Hindlimb muscle (tissue), 1 donor: ENCODE results near the gene PPIA. TPM values are rescaled to one million over a fixed set of nuclear protein-coding genes. Genes with fewer than 3 reads are reported as not detected.

Experiments
- DNase-seq: peaks from one replicate; pipeline ENCODE4 v3.0.0-alpha.2; 2013
- polyA plus RNA-seq: library from polyadenylated mRNA; unstranded; fragments of 120-200 nt; gene quantifications from one replicate; pipeline ENCODE4 v1.2.1, GENCODE V29; 2013; ENCODE audit not compliant: insufficient read length

The PPIA gene
- polyA plus RNA-seq, result 647 TPM

GRCh38 chr7:44796504-44797328 is at the start of gene PPIA:
Gene PPIA (plus strand): TSS chr7:44796681. CDS start chr7:44796725, 44 bp downstream.
- DNase-seq, result peak; percentile 99

DNA sequence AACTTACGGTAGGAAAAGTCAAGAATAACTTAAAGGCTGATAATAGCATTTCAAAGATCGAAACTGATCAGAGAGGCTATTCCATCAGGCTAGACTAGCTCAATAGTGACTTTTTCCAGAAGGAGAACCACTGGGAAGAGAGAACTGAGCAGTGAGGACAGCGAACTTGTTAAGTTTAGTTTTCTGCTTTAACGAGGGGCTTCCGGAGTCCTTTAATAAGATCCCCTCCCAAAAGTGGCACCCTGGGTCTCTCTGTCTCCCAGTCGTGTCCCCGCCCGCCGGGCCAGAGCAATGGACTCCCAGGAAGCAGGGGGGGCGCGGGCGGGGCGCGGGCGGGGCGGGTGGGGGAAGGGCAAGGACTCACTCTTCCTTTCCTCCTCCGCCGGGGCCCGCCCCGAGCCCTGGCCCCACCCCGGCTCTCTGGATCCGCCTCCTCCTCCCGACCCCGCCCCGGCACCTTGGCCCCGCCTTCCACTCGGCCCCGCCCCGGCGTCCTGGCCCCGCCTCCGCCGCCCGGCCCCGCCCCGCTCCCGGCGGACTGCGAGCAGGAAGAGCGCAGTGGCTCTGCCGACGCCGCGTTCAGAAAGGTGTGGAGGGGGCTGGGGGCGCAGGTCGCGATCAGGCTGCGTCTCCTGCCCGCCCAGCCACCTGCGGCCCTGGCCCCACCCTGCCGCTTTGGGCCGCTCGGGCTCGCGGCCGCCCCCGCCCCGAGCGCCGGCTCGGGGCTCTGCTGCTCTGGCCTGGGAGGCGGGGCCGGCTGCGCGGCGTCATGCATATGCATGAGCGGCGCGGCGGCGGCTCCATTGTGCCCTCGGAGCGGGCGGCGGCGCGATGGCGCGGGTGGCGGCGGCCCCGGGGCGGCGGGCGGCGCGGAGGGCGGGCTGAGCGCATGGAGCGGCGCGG is 48.2 kb upstream of the PPIA start, which contains the start of gene ZMIZ2:
ZMIZ2 (plus strand) TSS at position 803 of the 903 bp plus-strand sequence. CDS start 7,403 bp downstream, outside the sequence.
- DNase-seq, result peak; percentile 91

DNA sequence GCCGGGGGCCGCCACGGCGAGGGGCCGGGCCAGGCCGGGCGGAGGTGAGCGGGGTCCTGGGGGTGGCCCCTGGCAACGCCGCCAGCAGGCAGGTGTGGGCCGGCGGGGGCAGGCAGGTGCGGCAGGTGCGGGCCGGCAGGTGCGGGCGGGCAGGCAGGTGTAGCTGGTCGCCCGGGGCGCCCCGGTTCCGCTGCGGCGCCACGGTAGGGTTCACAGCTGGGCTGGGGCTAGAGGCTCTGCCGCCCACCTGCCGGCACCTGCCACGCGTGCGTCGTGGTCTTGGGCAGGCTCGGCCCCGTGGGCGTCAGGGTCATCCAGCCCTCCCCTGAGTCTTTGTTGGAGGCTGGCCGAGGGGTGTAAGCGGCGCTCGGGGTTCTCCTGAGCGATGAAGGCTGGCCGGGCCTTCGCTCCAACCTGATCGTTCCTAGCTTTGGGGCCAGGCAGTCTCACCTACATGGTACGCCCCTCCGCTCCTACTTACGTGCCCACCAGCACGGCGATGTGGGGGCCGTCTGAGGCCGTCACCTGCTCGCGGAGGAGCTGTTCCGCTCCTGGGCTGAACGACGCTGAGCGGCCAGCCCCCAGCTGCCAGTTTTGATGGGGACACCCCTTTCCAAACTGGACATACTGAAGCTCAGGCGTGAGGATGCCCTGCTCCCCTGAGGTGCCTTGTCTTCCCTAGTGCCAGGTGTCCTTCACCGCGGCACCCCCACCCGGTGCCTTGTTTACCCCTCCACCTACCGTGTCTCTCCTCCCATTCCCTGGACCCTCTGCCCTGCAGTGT is 47.3 kb upstream of the PPIA start:
- no peak for DNase-seq

GRCh38 chr7:44749992-44750391 is 46.5 kb upstream of the PPIA start:
- no peak for DNase-seq

DNA sequence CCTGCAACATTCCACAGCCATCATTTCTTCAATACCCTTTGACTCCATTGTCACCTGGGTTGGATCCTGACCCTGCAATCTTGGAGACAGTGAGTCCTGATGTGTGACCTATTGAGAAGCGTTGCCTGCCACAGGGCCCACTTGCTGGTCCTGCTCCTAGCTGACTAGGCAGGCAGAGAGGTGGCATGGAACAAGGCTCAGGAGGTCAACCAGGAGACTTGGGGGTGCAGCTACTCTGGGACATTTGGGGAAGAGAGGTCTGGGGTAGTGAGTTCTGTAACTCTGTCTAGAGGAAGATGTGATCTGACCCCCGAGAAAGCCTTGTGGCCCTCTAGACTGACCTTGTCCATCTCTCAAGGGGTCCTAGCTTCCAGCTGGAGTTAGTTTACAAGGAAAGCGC is 46.1 kb upstream of the PPIA start:
- DNase-seq, result no peak

- DNase-seq, result no peak
Measured at GRCh38 chr7:44750921-44751571, 45.4 kb upstream of the PPIA start.

GRCh38 chr7:44752822-44753221 is 43.7 kb upstream of the PPIA start:
- DNase-seq, result no peak

GRCh38 chr7:44754802-44755697 is 41.4 kb upstream of the PPIA start:
- no peak for DNase-seq

GRCh38 chr7:44755698-44756627 is 40.5 kb upstream of the PPIA start:
- no peak for DNase-seq

GRCh38 chr7:44756904-44757303 is 39.6 kb upstream of the PPIA start:
- no peak for DNase-seq

GRCh38 chr7:44757311-44757710 is 39.2 kb upstream of the PPIA start:
- peak; percentile 82 for DNase-seq

- DNase-seq, result no peak
Measured at GRCh38 chr7:44757739-44758138, 38.7 kb upstream of the PPIA start.

DNA sequence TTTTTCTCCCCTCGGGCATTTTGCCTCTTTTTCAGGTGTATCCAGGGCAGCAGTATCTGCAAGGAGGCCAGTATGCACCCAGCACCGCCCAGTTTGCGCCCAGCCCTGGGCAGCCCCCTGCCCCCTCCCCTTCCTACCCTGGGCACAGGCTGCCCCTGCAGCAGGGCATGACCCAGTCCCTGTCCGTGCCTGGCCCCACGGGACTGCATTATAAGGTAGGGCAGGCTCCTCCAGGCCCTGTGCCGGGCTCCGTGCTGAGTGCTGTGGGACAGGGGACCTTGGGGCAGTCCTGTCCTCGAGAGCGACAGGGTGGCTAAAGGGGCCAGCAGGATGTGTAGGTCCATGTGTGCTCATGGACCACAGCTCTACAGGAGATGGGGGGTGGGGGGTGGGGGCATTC is 37.2 kb upstream of the PPIA start:
- DNase-seq, result no peak

DNA sequence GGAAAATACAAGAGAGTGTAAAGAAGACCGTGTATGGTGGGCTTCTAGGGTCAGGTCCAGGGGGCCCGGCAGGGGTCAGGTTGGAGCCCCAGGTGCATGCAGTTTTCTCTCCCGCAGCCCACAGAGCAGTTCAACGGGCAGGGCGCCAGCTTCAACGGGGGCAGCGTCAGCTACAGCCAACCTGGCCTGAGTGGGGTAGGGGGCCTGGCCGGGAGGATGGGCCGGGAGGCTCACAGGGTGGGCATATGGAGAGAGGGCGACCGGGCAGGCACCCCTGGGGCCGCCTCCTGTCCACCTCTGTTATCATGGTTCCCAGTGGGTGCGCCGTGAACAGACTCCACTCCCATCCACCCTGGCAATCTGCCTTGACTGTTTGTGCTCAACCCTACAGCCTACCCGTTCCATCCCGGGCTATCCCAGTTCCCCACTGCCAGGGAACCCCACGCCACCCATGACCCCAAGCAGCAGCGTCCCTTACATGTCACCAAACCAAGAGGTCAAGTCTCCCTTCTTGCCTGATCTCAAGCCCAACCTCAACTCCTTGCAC is 36.4 kb upstream of the PPIA start:
- no peak for DNase-seq

- no peak for DNase-seq
Measured at GRCh38 chr7:44761207-44762161, 35.0 kb upstream of the PPIA start.

GRCh38 chr7:44762300-44762699 is 34.2 kb upstream of the PPIA start:
- DNase-seq, result no peak

- no peak for DNase-seq
Measured at GRCh38 chr7:44762726-44763522, 33.6 kb upstream of the PPIA start.
